ENCODE results near the gene LRP5.

- TF ChIP-seq CTCF (IDR thresholded peaks at IDR 0.05) (no peak), POLR2A (IDR thresholded peaks at IDR 0.05) (no peak), POLR2AphosphoS5 (IDR thresholded peaks at IDR 0.05) (peak in 1 of 4 donors; percentile 17), EP300 (IDR thresholded peaks at IDR 0.05) (no peak)
Measured at GRCh38 chr11:68411501-68411991, 99.2 kb downstream of the LRP5 start.
